Measurements from ENCODE around the gene TNFSF13B. TPM values are rescaled to one million over a fixed set of nuclear protein-coding genes. Genes with fewer than 3 reads are reported as not detected.

TNFSF13B gene
- total RNA-seq, 4 donors from 2014 or later, result 0.38 to 2.5 (median 0.69) TPM

DNA sequence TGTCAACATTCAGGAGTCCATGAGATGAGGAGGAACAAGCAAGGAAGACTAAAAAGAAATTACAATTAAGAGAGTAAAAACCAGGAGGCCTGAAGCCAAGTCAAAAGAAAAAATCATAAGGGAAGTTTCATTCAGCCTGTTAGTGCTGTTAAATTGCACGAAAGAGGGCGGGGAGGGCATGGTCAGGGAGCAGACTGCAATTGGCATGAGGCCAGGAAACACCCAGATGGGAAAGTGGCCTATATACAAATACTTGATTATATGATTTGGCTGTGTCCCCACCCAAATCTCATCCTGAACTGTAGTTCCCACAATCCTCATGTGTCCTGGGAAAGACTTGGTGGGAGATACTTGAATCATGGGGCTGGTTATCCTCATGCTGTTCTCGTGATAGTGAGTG is 43.9 kb downstream of the TNFSF13B start:
- H3K4me3 ChIP-seq (ENCODE audit: low read depth, poor library complexity, severe bottlenecking), result no peak overlapping the region
- WGBS, 2 donors, result 64 to 75% methylated on average over 3 of the region's 3 CpGs
- TF ChIP-seq POLR2A (IDR thresholded peaks at IDR 0.05), result no peak
- TF ChIP-seq, protein P1, sequence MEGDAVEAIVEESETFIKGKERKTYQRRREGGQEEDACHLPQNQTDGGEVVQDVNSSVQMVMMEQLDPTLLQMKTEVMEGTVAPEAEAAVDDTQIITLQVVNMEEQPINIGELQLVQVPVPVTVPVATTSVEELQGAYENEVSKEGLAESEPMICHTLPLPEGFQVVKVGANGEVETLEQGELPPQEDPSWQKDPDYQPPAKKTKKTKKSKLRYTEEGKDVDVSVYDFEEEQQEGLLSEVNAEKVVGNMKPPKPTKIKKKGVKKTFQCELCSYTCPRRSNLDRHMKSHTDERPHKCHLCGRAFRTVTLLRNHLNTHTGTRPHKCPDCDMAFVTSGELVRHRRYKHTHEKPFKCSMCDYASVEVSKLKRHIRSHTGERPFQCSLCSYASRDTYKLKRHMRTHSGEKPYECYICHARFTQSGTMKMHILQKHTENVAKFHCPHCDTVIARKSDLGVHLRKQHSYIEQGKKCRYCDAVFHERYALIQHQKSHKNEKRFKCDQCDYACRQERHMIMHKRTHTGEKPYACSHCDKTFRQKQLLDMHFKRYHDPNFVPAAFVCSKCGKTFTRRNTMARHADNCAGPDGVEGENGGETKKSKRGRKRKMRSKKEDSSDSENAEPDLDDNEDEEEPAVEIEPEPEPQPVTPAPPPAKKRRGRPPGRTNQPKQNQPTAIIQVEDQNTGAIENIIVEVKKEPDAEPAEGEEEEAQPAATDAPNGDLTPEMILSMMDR (IDR thresholded peaks at IDR 0.05), result no peak
- intact Hi-C loops (cut with DNase I; ENCODE audit: low total_unique reads), result no loop called here
- no peak for DNase-seq (ENCODE audit: low spot score in 2 of 2)

DNA sequence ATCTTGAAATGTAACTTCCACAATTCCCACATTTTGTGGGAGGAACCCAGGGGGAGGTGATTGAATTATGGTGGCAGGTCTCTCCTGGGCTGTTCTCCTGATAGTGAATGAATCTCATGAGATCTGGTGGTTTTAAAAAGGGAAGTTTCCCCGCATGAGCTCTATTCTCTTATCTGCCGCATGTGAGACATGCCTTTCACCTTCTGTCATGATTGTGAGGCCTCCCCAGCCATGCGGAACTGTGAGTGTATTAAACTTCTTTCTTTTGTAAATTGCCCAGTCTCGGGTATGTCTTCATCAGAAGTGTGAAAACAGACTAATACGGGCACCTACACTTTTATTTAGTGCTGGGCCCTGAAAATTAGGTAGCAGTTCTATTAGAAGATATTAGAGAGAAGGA is 45.8 kb downstream of the TNFSF13B start:
- intact Hi-C loops (cut with DNase I; ENCODE audit: low total_unique reads), result no loop called here
- H3K4me3 ChIP-seq (ENCODE audit: low read depth, poor library complexity, severe bottlenecking), result no peak overlapping the region
- no peak for TF ChIP-seq POLR2A (IDR thresholded peaks at IDR 0.05)
- TF ChIP-seq, protein P1 (IDR thresholded peaks at IDR 0.05), result no peak
- WGBS, 2 donors, result 74 to 86% methylated on average over 5 of the region's 5 CpGs
- no peak for DNase-seq (ENCODE audit: low spot score in 2 of 2)

DNA sequence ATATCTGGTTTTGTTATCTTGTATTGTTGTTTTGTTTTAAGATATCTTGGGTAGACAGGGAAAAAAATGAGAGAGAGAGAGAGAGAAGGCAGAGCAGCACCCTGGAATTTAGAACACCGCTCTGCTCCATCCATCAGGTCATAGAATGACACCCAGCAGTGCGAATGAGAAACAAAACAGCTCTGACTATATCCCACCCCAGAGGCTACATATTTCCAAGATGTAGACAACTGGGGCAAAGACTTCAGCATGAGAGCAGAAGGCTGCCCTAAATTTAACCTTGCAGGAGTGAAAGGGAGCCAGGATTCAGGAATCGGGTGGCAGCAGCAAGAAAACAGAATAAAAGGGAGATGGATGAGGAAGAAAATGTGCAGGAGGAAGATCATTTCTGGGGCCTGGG is 46.5 kb downstream of the TNFSF13B start:
- no peak overlapping the region for H3K4me3 ChIP-seq (ENCODE audit: low read depth, poor library complexity, severe bottlenecking)
- DNase-seq (ENCODE audit: low spot score in 2 of 2), result no peak
- 73 to 83% methylated on average over 3 of the region's 3 CpGs for WGBS, 2 donors
- TF ChIP-seq, protein P1 (IDR thresholded peaks at IDR 0.05), result no peak
- TF ChIP-seq POLR2A (IDR thresholded peaks at IDR 0.05), result no peak
- intact Hi-C loops (cut with DNase I; ENCODE audit: low total_unique reads), result no loop called here

DNA sequence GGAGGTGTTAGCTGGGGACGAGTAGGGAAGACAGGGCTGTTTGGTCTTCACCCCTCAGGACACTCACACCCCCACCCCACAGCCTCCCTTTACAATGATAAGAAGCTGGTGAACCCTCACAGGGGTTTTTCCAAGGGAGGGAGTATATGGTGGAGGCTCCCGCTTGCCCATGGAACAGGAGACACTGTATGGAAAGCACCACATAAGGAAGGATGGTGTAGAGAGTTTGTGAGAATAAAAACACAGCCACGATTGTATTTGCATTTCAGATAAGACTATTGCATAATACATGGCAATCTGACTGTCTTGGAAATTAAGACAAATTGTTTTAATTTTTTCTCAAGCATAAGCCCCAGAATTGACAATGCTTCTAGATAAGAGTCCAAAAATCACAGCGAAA is 46.9 kb downstream of the TNFSF13B start:
- H3K4me3 ChIP-seq (ENCODE audit: low read depth, poor library complexity, severe bottlenecking), result no peak overlapping the region
- intact Hi-C loops (cut with DNase I; ENCODE audit: low total_unique reads), result no loop called here
- WGBS, 2 donors, result 67 to 71% methylated on average over 4 of the region's 4 CpGs
- TF ChIP-seq, protein P1 (IDR thresholded peaks at IDR 0.05), result no peak
- TF ChIP-seq POLR2A (IDR thresholded peaks at IDR 0.05), result no peak
- DNase-seq (ENCODE audit: low spot score in 2 of 2), result no peak

DNA sequence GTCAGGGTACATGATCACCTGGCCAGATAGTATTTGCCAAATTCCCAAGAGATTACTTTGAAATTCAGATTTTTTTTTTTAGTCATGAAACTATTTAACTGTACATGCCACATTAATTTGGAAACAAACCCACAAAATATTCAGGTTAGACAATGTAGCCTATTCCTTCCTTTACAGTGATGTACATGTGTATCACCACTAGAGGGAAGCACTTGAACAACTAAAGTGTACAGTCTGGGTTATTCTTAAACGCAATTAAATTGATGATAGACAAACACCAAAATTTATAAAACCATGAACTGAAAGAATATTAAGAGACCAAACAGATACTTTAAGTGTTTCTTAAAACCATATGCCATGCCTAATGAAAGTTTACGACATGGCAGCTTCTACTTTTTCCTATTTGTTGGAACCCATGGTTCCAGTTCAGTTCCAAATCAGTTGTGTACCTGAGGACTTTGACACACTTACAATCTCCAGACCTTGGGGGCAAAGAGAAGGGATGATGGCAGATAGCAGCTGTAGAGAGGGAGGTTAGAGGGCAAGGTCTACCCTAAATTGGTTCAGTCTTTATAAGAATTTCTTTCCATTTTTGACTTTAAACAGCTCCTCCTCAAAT is 52.8 kb downstream of the TNFSF13B start:
- H3K4me3 ChIP-seq (ENCODE audit: low read depth, poor library complexity, severe bottlenecking), result no peak overlapping the region
- TF ChIP-seq, protein P1 (IDR thresholded peaks at IDR 0.05), result no peak
- no peak for TF ChIP-seq POLR2A (IDR thresholded peaks at IDR 0.05)
- no peak for DNase-seq (ENCODE audit: low spot score in 2 of 2)
- intact Hi-C loops (cut with DNase I; ENCODE audit: low total_unique reads), result loop anchor here (10.0 kb wide), 1 partner anchor 572 kb away; no protein-coding TSS in a partner anchor
- WGBS, 2 donors, result 24 to 27% methylated on average over 2 of the region's 2 CpGs

DNA sequence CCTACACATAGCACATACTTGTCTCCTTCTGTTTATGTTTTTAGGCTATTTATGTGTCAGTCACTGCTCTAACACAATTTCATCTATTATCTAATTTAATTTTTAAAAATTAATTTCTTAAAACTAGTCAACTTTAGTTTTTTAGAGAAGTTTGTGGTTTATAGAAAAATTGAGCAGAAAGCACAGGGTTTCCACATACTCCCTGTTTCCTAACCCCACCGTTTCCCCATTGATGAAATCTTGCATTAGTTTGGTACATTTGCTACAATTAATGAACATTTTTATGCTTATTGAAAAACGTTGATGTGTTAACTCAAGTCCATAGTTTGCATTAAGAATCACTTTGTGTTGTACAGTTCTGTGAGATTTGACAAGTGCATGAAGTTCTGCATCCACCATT is 53.5 kb downstream of the TNFSF13B start:
- intact Hi-C loops (cut with DNase I; ENCODE audit: low total_unique reads), result loop anchor here (10.0 kb wide), 1 partner anchor 572 kb away; no protein-coding TSS in a partner anchor
- 64 to 66% methylated on average over 2 of the region's 2 CpGs for WGBS, 2 donors
- DNase-seq (ENCODE audit: low spot score in 2 of 2), result no peak
- no peak overlapping the region for H3K4me3 ChIP-seq (ENCODE audit: low read depth, poor library complexity, severe bottlenecking)
- no peak for TF ChIP-seq POLR2A (IDR thresholded peaks at IDR 0.05)
- TF ChIP-seq, protein P1 (IDR thresholded peaks at IDR 0.05), result no peak
